T-helper 2 cell treated with Interferon-gamma antibody and Interleukin-4, amounts not matched to agents 100 ng/mL and 5 ng/mL, for 36 hours (primary cell): Measurements from ENCODE around the gene GSG1L. TPM values are rescaled to one million over a fixed set of nuclear protein-coding genes. Genes with fewer than 3 reads are reported as not detected.

ENCODE experiments used
- intact Hi-C: fragments of 100-400 bp; cut with micrococcal nuclease; formaldehyde crosslinking; loops from one replicate; pipeline ENCODE4 v1.15.1; 2023
- total RNA-seq: library from RNA; stranded (reverse); gene quantifications from 2 replicates; pipeline ENCODE4 v1.2.3, GENCODE V29; 2022

The GSG1L gene
- total RNA-seq, 1 donor from 2014 or later: 0.23 TPM

DNA sequence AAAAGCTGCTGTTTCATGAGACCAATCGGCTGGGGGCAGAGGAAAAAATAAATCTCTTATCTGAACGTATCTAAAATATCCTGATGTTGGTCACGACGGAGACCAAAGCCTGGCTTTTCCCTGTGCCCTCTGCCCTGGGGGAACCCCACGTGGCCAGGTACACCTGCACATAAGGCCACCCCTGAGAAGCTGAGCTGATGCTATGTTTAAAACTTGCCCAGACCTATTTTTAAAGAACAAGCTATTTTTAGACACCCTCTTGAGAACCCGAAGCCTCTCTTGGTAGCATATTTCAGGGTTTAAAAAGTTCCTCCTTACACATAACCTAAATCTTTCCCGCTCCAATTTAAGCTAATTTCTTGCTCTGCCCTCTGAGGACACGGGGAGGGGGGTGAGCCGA lies 210.4 kb downstream of the GSG1L start:
- intact Hi-C loops: no loop called here

DNA sequence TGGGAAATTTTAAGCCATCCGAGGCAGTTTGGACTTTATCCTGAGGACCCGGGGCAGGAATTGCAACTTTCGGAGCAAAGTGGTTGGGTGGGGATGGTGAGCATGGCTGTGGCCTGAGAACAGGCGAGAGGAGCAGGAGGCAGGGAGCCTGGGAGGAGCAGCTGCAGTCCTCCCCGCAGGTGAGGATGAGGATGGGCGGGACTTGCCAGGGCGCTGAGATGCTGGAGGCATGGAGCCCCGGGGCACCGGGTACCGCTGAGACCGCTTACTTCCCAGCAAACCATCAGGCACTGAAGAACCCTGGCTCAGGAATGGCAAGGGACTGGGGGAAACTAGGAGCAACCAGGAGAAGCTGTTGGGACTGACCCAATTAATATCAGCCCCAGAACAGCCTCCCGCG lies 210.8 kb downstream of the GSG1L start:
- intact Hi-C loops: no loop called here

DNA sequence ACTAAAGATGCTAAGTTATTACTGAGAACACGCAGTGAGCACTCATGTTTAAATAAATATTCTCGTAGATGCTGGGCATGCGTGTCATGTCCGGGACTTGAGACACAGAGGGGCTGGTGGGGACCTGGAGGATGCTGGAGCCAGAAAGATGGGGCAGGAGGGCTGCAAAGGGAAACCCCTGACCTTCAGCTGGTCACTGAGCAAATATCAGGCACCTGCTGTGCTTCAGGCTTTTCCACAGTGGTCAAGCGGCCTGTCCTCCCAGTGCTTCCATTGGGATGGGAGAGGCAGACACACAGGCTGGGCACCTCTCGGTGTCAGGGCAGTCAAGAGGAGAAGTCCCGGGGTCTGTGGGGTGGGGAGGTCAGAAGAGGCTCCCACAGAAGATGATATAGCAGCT lies 211.4 kb downstream of the GSG1L start:
- intact Hi-C loops: no loop called here

DNA sequence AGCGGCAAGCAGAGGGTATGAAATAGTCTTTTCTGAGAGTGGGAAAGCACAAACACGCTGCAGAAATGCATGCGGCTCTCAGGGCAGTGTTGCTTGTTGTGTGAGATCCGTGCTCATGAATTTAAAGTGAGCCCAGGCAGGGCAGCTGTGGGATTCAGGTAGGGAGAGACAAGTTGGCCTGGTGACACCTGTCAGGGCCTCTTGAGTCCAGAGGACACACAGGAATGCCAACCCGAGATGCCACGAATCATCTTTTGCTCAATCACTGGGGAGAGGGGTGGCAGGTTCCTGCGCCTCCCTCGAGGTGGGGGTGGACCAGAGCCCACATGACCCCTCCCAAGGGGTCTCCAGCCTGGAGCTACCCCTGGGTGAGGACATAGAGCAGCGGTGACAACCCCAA lies 211.9 kb downstream of the GSG1L start:
- intact Hi-C loops: no loop called here

DNA sequence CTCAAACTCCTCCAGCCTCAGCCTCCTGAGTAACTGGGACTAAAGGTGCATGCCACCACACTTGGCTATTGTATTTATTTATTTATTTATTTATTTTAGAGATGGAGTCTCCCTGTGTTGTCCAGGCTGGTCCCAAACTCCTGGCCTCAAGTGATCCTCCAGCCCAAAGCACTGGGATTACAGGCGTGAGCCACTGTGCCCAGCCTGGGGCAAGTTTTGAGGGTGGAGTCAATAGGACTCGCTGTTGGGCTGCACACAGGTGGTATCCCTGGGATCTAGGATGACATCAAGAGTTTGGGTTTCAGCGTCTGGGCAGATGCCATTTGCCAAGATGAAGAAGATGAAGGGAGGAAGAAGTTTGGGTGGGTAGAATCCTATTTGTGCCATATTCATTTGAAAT lies 213.9 kb downstream of the GSG1L start:
- intact Hi-C loops: no loop called here

DNA sequence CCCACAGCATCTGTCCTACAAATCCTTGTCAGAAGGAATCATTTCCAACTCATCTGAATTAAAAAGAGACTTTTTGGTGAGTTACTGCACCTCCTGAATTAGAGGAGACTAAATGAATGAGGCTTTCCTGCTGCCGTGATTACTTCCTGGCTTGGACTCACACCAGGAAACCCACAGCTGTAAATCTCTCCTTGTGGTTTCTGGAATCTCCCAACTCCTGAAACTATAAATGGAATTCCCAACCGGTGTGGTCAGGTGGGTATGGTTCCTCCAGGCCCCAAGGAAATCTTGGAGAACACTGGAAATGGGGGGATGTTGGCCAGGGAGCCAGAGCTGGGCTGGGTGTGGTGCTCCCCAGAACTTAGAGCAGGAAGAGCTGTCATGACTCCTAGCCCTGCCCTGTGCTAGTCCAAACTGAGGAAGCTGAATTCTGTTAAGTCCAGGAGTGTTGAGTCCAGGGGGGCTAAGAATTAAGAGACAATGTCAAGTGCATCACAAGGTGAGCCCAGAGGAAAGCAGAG lies 216.4 kb downstream of the GSG1L start:
- intact Hi-C loops: no loop called here

DNA sequence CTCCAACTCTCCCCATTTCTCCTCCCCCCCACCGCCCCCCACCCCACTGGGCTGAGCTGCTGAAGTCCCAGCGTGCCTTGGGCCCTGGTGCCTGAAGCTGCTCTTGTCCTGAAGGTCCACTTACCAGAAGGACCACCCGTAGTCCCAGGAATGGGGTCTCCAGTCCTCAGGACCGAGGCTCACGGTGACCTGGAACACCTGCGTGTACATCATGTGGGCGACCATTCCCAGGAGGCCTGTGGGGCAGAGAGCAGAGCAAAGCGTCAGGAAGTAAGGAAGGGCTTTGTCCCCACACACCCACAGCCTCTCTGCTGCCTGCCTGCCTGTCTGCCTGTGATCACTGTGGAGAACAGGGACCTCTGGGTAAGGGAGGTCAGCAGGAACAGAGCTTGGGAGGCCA lies 218.7 kb downstream of the GSG1L start:
- intact Hi-C loops: no loop called here

DNA sequence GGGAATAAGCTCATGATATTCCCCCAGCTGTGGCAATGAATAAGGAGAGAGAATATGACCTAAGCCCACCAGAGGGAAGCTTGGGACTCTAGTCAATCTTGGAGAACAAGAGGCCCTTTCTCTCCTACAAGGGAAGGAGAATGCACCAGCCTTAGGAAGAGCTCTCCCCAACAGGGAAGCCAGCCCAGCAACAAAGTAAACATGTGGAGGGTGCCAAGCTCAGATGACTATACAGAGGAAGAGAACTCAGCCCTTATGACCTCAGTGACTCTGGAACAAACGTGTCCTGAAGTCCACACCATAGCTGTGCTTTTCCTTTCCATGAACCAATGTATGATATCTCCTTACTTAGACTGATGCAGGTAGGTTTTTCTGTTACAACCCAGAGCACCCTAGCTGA lies 219.7 kb downstream of the GSG1L start:
- intact Hi-C loops: no loop called here

DNA sequence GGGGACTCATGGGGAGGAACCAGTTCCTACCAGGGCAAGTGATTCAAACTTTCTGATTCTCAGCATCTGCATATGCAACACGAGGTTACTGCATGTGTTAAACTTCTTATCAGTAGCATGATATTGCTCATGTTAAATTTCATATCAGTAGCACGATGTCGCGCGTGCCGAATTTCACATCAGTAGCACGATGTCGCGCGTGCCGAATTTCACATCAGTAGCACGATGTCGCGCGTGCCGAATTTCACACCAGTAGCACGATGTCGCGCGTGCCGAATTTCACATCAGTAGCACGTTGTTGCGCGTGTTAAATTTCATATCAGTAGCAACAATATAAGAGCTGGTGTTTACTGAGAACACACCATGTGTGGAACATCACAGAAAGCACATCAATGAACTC lies 221.6 kb downstream of the GSG1L start:
- intact Hi-C loops: no loop called here

DNA sequence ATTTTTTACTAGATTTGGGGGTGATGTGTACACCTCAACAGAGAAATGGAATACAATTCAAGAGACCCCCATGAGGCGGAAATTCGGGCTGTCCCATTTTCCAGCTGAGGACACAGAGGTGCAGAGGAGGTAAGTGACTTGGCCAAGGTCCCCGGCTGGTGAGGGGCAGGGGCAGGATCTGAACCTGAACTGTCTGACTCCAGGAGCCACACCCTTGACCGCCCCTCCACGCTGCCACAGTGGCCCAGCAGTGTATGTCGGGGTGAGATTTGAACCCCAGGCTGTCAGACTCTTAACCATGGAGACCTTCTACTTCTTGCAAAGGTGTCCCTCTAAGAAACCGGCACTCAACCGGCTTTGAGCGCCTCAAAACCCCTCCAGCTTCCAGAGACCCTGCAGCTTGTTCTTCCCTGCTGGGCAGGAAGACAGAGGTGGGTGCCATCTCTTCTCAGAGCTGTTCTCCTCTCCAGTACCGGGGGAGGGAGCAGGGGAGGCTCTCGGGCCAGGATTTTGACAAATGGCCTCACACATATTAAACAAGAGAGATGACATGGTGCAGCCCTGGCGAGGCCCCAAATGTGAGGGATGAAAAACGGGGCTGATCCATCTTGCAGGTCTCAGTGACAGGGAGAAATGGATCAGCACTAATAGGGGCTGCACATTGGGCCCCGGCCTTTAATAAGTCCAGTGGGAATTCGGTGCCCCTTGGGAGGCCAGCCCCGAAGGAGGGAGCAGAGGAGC lies 222.3 kb downstream of the GSG1L start:
- intact Hi-C loops: no loop called here

DNA sequence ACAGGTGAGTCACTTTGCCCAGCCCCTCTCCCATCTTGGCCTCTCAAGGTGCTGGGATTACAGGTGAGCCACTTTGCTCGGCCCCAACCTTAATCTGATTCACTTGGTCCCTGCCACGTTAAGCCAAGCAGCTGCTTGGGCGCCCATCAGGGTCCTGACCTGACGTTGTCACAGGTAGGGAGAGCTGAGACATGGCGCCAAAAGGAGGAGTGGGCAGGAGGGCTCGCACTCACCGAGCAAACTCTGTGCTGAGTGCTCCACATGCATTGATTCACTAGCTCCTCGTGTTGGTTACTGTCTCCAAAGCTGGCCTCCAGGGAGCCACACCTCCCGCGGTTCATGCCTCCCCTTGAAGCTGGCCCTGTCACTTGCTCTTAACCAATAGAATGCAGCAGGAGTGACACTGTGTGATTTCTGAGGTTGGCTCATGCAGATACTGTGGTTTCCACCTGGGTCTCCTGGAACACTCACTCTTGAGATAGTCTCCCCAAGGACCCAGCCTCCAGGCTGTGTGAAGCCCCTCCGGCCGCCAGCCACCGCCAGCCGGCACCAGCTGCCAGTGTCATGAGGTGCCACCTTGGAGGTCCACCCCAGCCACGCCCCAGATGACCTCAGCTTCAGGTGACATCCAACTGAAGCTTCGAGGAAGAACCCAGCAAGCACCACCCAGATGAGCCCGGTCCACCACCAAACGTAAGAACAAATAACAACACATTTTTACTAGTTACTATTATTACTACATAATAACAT lies 223.0 kb downstream of the GSG1L start:
- intact Hi-C loops: no loop called here

DNA sequence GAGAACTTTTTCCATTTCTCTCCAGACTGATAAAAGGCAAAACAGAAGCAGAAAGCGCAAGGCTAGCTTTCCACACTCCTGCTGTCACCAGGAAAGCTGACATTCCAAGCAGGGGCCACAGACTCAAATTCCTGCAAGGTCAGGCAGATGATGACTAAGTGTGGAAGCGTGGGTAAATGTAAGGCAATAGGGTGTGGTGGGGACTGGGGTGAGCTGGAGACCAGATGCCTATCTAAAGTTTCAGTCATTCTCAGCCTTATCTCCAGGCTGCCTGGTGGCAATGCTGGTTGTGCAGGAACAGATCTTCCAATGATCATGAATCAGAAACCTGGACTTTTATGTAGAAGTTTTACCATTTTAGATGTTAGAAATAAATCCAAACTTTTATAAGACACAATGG lies 224.1 kb downstream of the GSG1L start:
- intact Hi-C loops: no loop called here

DNA sequence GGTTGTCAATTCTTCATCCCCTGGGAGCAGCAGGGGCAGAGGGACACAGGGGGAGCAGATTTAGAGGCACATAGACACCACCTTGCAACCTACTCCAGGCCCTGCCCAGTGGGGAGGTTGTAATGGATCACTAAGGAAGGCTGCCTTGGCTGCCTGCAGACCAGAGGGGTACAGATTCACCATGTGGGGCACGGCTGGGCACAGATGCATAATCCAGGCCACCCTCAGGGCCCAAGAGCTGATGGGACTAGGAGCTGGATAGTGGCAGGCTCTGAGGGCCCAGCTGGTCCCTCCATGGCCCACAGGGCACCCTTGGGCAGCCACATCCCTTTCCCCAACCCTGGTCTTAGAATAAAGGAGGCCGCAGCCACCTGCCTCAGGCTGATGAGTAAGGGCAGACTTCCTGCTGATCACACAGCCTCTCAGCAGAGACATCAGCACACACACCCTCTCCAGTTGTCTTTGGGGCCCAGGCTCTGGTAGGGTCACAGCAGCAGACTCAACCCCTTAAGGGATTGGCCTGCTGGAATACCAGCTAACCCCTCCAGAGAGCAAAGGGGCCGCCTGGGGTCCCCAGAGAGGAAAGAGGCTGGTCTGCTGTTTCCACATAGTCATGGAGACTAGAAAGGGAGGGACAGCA lies 224.9 kb downstream of the GSG1L start:
- intact Hi-C loops: no loop called here

DNA sequence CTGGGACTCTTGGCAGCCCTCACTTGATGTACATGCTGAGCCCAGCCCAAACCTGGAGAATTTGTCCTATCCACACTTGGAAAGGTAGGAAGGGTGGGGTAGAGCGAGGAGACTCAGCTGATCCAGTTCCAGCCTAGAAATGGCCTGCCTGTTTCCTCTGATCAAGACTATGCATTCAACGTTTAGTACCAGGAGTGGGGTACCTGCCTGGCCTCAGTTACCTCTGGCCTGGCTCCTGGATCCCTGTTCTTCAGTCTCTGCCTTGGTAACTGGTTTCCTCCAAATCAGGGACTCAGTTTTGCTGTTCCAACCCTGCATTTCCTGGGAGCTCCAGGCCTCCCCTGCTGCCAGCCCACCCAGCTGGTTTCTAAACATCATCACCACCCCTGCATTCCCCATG lies 233.5 kb downstream of the GSG1L start:
- intact Hi-C loops: no loop called here

DNA sequence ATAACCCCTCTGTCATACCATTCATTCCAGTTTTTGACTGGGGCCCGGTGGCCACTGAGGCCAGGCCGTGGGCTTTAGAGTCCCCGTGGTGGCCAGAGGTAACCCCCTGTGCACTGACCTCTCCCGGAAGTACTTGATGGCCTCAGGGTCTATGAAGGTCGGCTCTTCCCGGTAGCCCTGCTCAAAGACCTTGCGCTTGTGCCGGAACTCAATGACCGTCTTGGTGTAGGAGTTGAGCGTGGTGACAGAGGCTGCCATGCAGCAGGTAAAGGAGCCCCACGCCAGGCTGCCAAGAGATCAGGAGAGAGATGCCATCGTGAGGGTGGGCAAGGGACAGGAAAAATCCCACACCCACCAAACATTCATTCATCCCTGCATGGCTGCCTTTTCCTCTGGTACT lies 234.8 kb downstream of the GSG1L start:
- intact Hi-C loops: no loop called here

DNA sequence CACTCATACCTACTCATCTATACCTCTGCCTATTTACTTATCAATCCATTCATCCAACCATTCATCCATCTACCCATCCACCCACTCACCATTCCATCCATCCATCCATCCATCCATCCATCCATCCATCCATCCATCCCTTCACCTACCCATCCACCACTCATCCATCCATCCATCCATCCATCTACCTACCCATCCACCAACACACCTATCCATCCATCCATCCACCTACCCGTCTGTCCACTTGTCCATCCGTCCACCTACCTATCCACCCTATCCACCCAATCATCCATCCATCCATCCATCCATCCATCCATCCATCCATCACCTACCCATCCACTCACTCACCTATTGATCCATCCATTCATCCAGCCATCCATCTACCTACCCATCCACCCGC lies 235.7 kb downstream of the GSG1L start:
- intact Hi-C loops: no loop called here

DNA sequence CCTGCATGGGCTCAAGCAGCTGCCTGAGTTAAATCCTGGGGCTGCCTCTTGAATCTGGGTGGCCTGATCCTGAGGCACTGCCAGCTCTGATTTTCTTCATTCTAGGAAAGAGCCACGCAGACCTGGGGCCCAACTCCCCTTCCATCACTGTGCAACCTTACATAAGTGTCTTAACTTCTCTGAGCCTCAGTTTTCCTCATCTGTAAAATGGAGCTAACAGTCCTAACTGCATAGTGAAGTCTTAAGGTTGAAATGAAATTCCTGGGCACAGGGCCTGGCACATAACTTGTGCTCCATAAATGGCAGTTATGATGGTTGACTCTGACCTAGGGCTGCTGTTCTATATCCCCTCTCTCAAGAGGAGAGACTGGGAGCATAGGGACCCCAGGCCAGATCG lies 236.6 kb downstream of the GSG1L start:
- intact Hi-C loops: no loop called here

DNA sequence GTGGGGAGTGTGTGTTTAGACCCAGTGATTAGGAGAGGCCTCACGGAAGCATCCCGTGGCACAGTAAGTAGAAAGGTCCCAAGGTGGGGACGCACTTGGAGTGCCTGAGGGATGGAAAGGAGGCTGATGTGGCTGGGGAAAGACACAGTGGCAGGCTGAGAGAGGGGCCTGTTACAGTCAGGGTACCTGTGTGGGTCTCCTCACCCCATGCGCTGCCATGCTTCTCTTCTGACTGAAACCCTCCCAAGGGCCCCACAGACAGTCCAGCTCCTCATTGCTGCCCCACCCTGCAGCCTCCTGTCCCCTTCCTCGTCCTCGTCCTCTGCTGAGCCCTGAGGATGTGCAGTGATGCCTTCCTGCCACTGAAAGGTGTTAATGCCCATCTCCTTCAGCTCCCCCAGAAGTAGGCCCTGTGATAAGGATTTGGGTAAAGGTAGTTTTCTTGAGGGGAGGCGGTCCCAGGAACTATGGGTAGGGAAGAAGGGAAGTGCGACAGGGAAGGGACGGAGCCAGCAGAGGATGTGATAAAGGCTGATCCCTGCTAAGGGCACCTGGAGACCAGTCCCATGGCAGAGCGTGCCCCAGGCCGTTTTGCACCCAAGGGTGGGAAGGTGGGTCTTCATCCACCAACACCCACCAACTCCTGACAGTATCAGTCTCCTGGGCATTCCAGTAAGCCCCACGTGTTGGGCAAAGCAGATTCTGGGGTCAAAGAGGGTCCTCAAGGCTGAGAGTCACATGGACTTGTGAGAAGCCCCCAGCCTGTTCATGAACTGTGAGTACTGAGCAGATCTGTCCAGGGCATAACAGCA lies 237.2 kb downstream of the GSG1L start:
- intact Hi-C loops: no loop called here

DNA sequence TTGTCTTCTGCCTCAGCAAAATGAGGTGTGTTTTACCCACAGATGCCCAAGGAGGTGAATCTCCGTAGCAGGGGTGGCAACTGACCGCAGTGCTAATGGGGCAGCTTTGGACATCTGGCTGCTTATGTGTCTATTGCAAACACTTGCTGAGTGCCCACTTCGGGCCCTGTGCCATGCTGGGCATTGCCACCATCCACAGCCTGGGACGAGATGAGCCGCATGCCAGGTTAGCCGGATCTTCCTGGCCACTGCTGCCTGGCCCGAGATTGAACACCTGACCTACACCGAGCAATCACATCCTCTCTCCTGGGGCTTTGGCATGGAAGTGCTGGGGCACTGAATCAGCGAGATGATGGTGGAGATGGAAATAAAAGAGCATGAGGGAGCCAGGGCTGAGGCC lies 238.7 kb downstream of the GSG1L start:
- intact Hi-C loops: no loop called here

DNA sequence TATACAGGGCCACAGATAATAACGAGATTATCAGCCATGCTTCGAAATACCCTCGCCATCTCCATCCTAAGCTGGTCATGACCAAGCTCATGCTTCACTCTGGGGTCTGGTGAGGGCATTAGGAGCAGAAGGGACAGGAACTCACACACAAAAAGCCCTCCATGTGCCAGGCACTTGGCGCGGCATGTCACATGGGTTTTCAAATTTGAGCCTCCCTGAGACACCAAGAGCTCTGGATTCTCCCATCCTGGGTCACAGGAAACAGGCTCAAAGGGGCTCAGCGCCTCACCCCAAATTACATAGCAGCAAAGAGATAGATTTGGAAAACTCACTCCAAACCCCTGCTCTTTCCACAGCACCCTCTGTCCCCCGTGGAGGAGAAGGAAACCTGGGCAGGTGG lies 239.5 kb downstream of the GSG1L start:
- intact Hi-C loops: no loop called here

DNA sequence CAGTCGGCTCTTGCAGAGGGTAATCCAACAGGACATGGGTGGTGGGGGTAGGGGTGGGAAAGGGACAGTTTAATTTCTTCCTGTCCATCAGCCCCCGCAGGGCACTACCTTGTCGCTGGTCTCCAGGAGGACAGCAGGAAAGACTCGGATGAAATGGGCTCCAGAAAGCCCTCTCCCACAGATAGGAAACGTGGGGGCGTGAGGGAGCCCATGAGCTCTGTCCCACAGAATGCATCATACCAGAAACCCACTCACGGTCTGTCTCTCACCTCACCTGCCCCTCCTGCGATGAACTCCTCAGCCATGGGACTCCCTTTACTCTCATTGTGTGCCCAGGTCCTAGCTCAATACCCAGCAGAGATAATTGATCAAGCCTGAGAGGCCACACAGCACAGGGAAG lies 240.1 kb downstream of the GSG1L start:
- intact Hi-C loops: no loop called here

DNA sequence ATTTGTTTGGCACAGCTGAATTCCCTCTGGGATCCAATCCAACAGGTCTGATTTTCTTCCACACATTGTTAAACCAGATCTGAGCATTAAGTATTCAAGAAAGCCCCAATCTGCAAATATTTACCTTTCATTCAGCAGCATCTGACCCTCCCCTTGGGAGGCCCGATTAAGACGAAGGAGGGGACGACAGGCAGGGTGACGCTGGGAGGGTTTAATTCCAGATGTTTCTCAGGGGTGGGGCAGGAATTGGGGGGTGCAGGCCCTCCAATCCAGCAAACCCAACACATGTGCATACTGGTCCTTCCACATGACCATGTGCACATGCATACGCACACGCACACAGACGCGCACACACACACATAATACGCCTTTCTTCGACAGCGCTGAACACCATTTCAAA lies 240.5 kb downstream of the GSG1L start:
- intact Hi-C loops: no loop called here
